Vagina (tissue), 2 donors: ENCODE measurements around the gene CHRDL2. TPM values are rescaled to one million over a fixed set of nuclear protein-coding genes. Genes with fewer than 3 reads are reported as not detected.

Experiments
- DNase-seq, 2 donors: peaks; one replicate each; pipeline ENCODE4 v3.0.0-alpha.2; 2017; ENCODE audit errors: extremely low spot score in 2 of 2
- H3K27ac ChIP-seq: fragments of 200-600 bp; sonication (generic); one replicate; pipeline ENCODE4 v1.5.1; 2019
- H3K27me3 ChIP-seq: fragments of 200-600 bp; sonication (generic); one replicate; pipeline ENCODE4 v1.5.1; 2019
- H3K36me3 ChIP-seq, 2 donors: fragments of 200-600 bp; sonication (generic); one replicate each; pipeline ENCODE4 v1.5.1; 2017 to 2019
- H3K4me1 ChIP-seq: fragments of 200-600 bp; sonication (generic); one replicate; pipeline ENCODE4 v1.5.1; 2019
- H3K4me3 ChIP-seq, 2 donors: fragments of 200-600 bp; sonication (generic); 1 replicate in 1 of 2; 2 replicates in 1 of 2; pipeline ENCODE4 v1.5.1; 2016 to 2019
- H3K9me3 ChIP-seq: fragments of 200-600 bp; sonication (generic); one replicate; pipeline ENCODE4 v1.5.1; 2019
- POLR2A ChIP-seq, 2 donors: fragments of 450-650 bp; IDR thresholded peaks; one replicate each; pipeline ENCODE4 v1.6.1; 2017; ENCODE audit warnings: antibody characterized with exemption in 2 of 2, mild to moderate bottlenecking in 2 of 2, moderate library complexity in 2 of 2
- POLR2AphosphoS5 ChIP-seq, 2 donors: sonication (generic); formaldehyde crosslinking; IDR thresholded peaks; one replicate each; pipeline ENCODE4 v1.9.0; 2017; ENCODE audit warnings: antibody characterized with exemption in 2 of 2, mild to moderate bottlenecking in 2 of 2, low read depth in 1 of 2; ENCODE audit not compliant: insufficient read depth in 1 of 2
- intact Hi-C: fragments of 100-400 bp; cut with DNase I; formaldehyde crosslinking; loops from one replicate; pipeline ENCODE4 v1.15.1; 2023
- microRNA-seq: library from miRNA; unstranded; fragments of <30 nt; microRNA quantifications from one replicate; pipeline ENCODE4, GENCODE V29; 2017; ENCODE audit warnings: borderline number of aligned reads, borderline replicate concordance
- small RNA-seq: library from RNA; depleted of rRNA; stranded (forward); fragments of <200 nt; gene quantifications from one replicate; pipeline ENCODE3, GENCODE V24; 2016
- total RNA-seq: library from RNA; depleted of rRNA; stranded (reverse); fragments of >200 nt; gene quantifications from one replicate; pipeline ENCODE4 v1.2.3, GENCODE V29; 2016
- TF ChIP-seq, protein P1 (sequence below), 3 experiments: fragments of 450-650 bp in 2 of 3; fragments of 200-600 bp in 1 of 3; sonication (generic) in 1 of 3; IDR thresholded peaks; one replicate each; pipeline ENCODE4 v1.5.1; 2017 to 2019; ENCODE audit warnings: antibody characterized with exemption in 3 of 3, mild to moderate bottlenecking in 2 of 3, moderate library complexity in 2 of 3

Gene CHRDL2
- total RNA-seq, 1 donor from 2014 or later, result 3.7 TPM

DNA sequence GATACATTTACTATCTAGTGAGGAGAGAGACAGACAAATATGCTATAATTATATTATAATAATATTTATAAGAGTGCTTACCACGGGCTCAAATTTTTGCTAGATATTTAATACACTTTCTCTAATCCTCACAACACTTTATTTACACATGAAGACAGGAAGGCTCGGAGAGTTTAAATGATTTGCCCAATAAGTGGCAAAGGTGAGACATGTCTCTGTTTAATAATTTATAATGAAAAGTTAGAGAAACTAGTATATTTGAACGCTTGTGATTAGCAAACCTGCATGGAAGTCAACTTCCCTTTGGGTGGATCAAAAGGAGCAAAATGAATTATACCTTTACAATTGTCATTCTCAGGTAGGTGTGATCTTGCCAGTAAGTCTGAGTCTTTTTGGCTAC is 83.4 kb downstream of the CHRDL2 start:
- no peak overlapping the region for H3K27ac ChIP-seq
- H3K27me3 ChIP-seq, result no peaks in the 10 kb centered on the region
- TF ChIP-seq POLR2A (IDR thresholded peaks at IDR 0.05) (no peak), POLR2AphosphoS5 (IDR thresholded peaks at IDR 0.05; ENCODE audit: insufficient read depth in 1 of 2, low read depth in 1 of 2) (no peak)
- TF ChIP-seq, protein P1, sequence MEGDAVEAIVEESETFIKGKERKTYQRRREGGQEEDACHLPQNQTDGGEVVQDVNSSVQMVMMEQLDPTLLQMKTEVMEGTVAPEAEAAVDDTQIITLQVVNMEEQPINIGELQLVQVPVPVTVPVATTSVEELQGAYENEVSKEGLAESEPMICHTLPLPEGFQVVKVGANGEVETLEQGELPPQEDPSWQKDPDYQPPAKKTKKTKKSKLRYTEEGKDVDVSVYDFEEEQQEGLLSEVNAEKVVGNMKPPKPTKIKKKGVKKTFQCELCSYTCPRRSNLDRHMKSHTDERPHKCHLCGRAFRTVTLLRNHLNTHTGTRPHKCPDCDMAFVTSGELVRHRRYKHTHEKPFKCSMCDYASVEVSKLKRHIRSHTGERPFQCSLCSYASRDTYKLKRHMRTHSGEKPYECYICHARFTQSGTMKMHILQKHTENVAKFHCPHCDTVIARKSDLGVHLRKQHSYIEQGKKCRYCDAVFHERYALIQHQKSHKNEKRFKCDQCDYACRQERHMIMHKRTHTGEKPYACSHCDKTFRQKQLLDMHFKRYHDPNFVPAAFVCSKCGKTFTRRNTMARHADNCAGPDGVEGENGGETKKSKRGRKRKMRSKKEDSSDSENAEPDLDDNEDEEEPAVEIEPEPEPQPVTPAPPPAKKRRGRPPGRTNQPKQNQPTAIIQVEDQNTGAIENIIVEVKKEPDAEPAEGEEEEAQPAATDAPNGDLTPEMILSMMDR (IDR thresholded peaks at IDR 0.05), result no peak
- H3K4me1 ChIP-seq, result peaks cover 10% of the 10 kb centered on the region
- intact Hi-C loops, result no loop called here
- no peaks in the 10 kb centered on the region for H3K9me3 ChIP-seq
- DNase-seq, result no peak
- no peak overlapping the region for H3K4me3 ChIP-seq
- H3K36me3 ChIP-seq, result no peaks in the 10 kb centered on the region

DNA sequence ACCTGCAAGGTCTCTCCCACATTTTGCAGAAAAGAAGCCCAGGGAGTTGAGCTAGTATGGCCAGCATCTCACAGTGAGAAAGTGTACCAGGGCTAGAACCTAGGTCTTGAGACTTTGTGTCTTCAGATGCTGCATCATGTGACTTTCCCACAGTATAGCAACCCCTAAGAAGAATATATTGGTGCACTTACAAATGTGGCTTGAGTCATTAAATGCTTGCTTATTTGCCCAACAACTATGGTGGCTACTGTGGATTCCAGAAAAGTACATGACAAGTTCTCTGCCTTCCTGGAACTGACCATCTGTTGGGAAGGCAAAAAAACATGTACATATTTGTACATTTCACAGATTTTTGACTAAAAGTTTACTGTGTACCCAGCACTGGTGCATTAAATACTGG is 83.8 kb downstream of the CHRDL2 start:
- Histone ChIP-seq H3K27ac (no peak overlapping the region), H3K27me3 (no peaks in the 10 kb centered on the region), H3K36me3 (no peaks in the 10 kb centered on the region), H3K4me1 (peaks cover 14% of the 10 kb centered on the region), H3K9me3 (no peaks in the 10 kb centered on the region), H3K4me3 (no peak overlapping the region)
- no peak for DNase-seq
- intact Hi-C loops, result no loop called here
- TF ChIP-seq, protein P1 (IDR thresholded peaks at IDR 0.05), result no peak
- no peak for TF ChIP-seq POLR2A (IDR thresholded peaks at IDR 0.05)

DNA sequence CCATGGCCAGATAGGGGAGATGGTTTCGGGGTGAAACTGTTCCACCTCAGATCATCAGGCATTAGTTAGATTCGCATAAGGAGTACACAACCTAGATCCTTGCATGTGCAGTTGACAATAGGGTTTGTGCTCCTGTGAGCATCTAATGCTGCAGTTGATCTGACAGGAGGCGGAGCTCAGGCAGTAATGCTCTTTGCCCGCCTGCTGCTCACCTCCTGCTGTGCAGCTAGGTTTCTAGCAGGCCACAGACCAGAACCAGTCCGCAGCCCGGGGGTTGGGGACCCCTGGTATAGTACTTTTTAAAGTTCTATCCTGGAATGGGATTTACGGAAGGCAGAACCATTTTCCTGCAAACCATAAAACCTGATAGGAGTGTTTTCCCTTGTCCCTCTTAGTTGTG is 84.3 kb downstream of the CHRDL2 start:
- Histone ChIP-seq H3K4me3 (no peak overlapping the region), H3K4me1 (peaks cover 18% of the 10 kb centered on the region), H3K27ac (no peak overlapping the region), H3K27me3 (no peaks in the 10 kb centered on the region), H3K9me3 (no peaks in the 10 kb centered on the region), H3K36me3 (peaks cover 0 to under 1% of the 10 kb centered on the region in 2 donors)
- intact Hi-C loops, result no loop called here
- TF ChIP-seq POLR2AphosphoS5 (IDR thresholded peaks at IDR 0.05; ENCODE audit: insufficient read depth in 1 of 2, low read depth in 1 of 2) (no peak), POLR2A (IDR thresholded peaks at IDR 0.05) (no peak)
- TF ChIP-seq, protein P1 (IDR thresholded peaks at IDR 0.05), result no peak
- DNase-seq, result no peak

Small RNAs within 50 kb of the gene (microRNA-seq; reads per million reads assigned to microRNA genes)
- not detected for gene MIR4696

Small RNAs within 50 kb of the gene (small RNA-seq; reads per million reads assigned to genes)
- gene MIR4696, result not detected
- not detected for gene RANP3
- gene RN7SKP297, result not detected

Other genes starting within 250 kb of the CHRDL2 start
- gene LIPT2, start 237.7 kb downstream of the CHRDL2 start, total RNA-seq, result 3.9 TPM
- gene POLD3, start 138.8 kb downstream of the CHRDL2 start, total RNA-seq, result 13.5 TPM
- 20.9 TPM for gene RNF169, start 17.4 kb upstream of the CHRDL2 start, total RNA-seq
- gene XRRA1, start 217.7 kb upstream of the CHRDL2 start, total RNA-seq, result 9.6 TPM
- gene SPCS2, start 217.8 kb upstream of the CHRDL2 start, total RNA-seq, result 26.0 TPM